ENCODE results near the gene MRM2.

The MRM2 gene

GRCh38 chr7:2264158-2264557 is 22.2 kb upstream of the MRM2 start:
- DNase-seq (ENCODE audit: low spot score), result no peak

GRCh38 chr7:2263176-2263575 is 21.2 kb upstream of the MRM2 start:
- no peak for DNase-seq (ENCODE audit: low spot score)

GRCh38 chr7:2261611-2262010 is 19.6 kb upstream of the MRM2 start:
- no peak for DNase-seq (ENCODE audit: low spot score)

- DNase-seq (ENCODE audit: low spot score), result no peak
Observed at GRCh38 chr7:2260820-2261219, 18.8 kb upstream of the MRM2 start.

- no peak for DNase-seq (ENCODE audit: low spot score)
Observed at GRCh38 chr7:2259480-2259879, 17.5 kb upstream of the MRM2 start.

- DNase-seq (ENCODE audit: low spot score), result no peak
Observed at GRCh38 chr7:2258661-2259365, 16.8 kb upstream of the MRM2 start.

GRCh38 chr7:2257651-2258050 is 15.6 kb upstream of the MRM2 start:
- DNase-seq (ENCODE audit: low spot score), result no peak

- no peak for DNase-seq (ENCODE audit: low spot score)
Observed at GRCh38 chr7:2257046-2257551, 15.1 kb upstream of the MRM2 start.

GRCh38 chr7:2256306-2257045 is 14.5 kb upstream of the MRM2 start:
- DNase-seq (ENCODE audit: low spot score), result no peak

- DNase-seq (ENCODE audit: low spot score), result no peak
Observed at GRCh38 chr7:2255145-2256139, 13.4 kb upstream of the MRM2 start.

GRCh38 chr7:2254429-2255144 is 12.6 kb upstream of the MRM2 start:
- DNase-seq (ENCODE audit: low spot score), result no peak

GRCh38 chr7:2253525-2254244 is 11.7 kb upstream of the MRM2 start:
- no peak for DNase-seq (ENCODE audit: low spot score)

- DNase-seq (ENCODE audit: low spot score), result no peak
Observed at GRCh38 chr7:2253021-2253420, 11.0 kb upstream of the MRM2 start.

GRCh38 chr7:2251841-2252771 is 10.1 kb upstream of the MRM2 start:
- no peak for DNase-seq (ENCODE audit: low spot score)

- DNase-seq (ENCODE audit: low spot score), result no peak
Observed at GRCh38 chr7:2251381-2251780, 9.4 kb upstream of the MRM2 start.

GRCh38 chr7:2249744-2250323 is 7.8 kb upstream of the MRM2 start:
- no peak for DNase-seq (ENCODE audit: low spot score)

- DNase-seq (ENCODE audit: low spot score), result no peak
Observed at GRCh38 chr7:2248984-2249694, 7.1 kb upstream of the MRM2 start.

GRCh38 chr7:2247141-2247995 is 5.4 kb upstream of the MRM2 start:
- DNase-seq (ENCODE audit: low spot score), result peak; percentile 92

All from HuH-7 (cell line).